Cardiac septum (tissue), 1 donor: ENCODE results near the gene THY1. TPM values are rescaled to one million over a fixed set of nuclear protein-coding genes. Genes with fewer than 3 reads are reported as not detected.
"Not testable (repeated sequence)": the region's sequence is repeated elsewhere in the genome, so short reads cannot be mapped to it uniquely, and the experiment has no call there.

Experiments used
- DNase-seq: peaks from one replicate; pipeline ENCODE4 v3.0.0-alpha.2; 2020; ENCODE audit warnings: low spot score
- intact Hi-C: fragments of 100-400 bp; cut with DNase I; formaldehyde crosslinking; loops from one replicate; pipeline ENCODE4 v1.14.0; 2022
- total RNA-seq: library from RNA; stranded (reverse); fragmentation: NEBNext Ultra II Directional; extraction: Animal tissue kit (Norgen Biotek cat#: 25700); gene quantifications from one replicate; pipeline ENCODE4 v1.2.1, GENCODE V29; 2021
- donor health status: DM: no; HTN: no; CAD: no.

The THY1 gene
- total RNA-seq, 1 donor from 2014 or later, result 6.8 TPM

GRCh38 chr11:119446871-119447663, 24.1 kb upstream of the THY1 start:
- intact Hi-C loops, result no loop called here

GRCh38 chr11:119446434-119446833, 23.5 kb upstream of the THY1 start:
- intact Hi-C loops, result no loop called here
- DNase-seq, result peak; percentile 50

More at GRCh38 chr11:119446871-119447663, 24.1 kb upstream of the THY1 start:
- DNase-seq, result no peak

GRCh38 chr11:119445850-119446249, 22.9 kb upstream of the THY1 start:
- intact Hi-C loops, result no loop called here
- no peak for DNase-seq

GRCh38 chr11:119445379-119445778, 22.4 kb upstream of the THY1 start:
- intact Hi-C loops, result no loop called here
- peak; percentile 46 for DNase-seq

- DNase-seq, result no peak
- intact Hi-C loops, result no loop called here
These were observed 18.9 kb upstream of the THY1 start for GRCh38 chr11:119441898-119442243.

- DNase-seq, result peak; percentile 39
- intact Hi-C loops, result no loop called here
These were observed 15.6 kb upstream of the THY1 start for GRCh38 chr11:119438599-119438998.

GRCh38 chr11:119437521-119437920, 14.5 kb upstream of the THY1 start:
- intact Hi-C loops, DNase-seq: not testable (repeated sequence)

- no peak for DNase-seq
- intact Hi-C loops, result no loop called here
These were observed 13.7 kb upstream of the THY1 start for GRCh38 chr11:119436711-119437110.

- intact Hi-C loops, result no loop called here
- DNase-seq, result no peak
These were observed 13.1 kb upstream of the THY1 start for GRCh38 chr11:119436093-119436492.

- no peak for DNase-seq
- intact Hi-C loops, result no loop called here
These were observed 11.8 kb upstream of the THY1 start for GRCh38 chr11:119434591-119435330.

- intact Hi-C loops, result no loop called here
- DNase-seq, result no peak
These were observed 10.4 kb upstream of the THY1 start for GRCh38 chr11:119433358-119433725.

GRCh38 chr11:119432484-119433357, 9.7 kb upstream of the THY1 start:
- intact Hi-C loops, result no loop called here
- DNase-seq, result no peak

- no peak for DNase-seq
- intact Hi-C loops, result no loop called here
These were observed 8.6 kb upstream of the THY1 start for GRCh38 chr11:119431523-119431922.

- DNase-seq, result no peak
- intact Hi-C loops, result no loop called here
These were observed 4.3 kb upstream of the THY1 start for GRCh38 chr11:119427279-119427678.

GRCh38 chr11:119426142-119426541, 3.2 kb upstream of the THY1 start:
- intact Hi-C loops, result no loop called here
- no peak for DNase-seq

- intact Hi-C loops, result no loop called here
- no peak for DNase-seq
These were observed 1.8 kb upstream of the THY1 start for GRCh38 chr11:119424775-119425174.

- intact Hi-C loops, result no loop called here
These were observed 1.3 kb upstream of the THY1 start for GRCh38 chr11:119424276-119424675.

GRCh38 chr11:119423509-119424254, 710 bp upstream of the THY1 start:
- intact Hi-C loops, result no loop called here
- no peak for DNase-seq

More at GRCh38 chr11:119424276-119424675, 1.3 kb upstream of the THY1 start:
- DNase-seq, result no peak
